GM18526 (cell line): ENCODE data around the gene FXYD3.

Source experiments
- POLR2A ChIP-seq: IDR thresholded peaks from 3 replicates; pipeline ENCODE4 v1.6.1; 2011; ENCODE audit not compliant: insufficient read length; ENCODE audit errors: extremely low read depth

FXYD3 gene

DNA sequence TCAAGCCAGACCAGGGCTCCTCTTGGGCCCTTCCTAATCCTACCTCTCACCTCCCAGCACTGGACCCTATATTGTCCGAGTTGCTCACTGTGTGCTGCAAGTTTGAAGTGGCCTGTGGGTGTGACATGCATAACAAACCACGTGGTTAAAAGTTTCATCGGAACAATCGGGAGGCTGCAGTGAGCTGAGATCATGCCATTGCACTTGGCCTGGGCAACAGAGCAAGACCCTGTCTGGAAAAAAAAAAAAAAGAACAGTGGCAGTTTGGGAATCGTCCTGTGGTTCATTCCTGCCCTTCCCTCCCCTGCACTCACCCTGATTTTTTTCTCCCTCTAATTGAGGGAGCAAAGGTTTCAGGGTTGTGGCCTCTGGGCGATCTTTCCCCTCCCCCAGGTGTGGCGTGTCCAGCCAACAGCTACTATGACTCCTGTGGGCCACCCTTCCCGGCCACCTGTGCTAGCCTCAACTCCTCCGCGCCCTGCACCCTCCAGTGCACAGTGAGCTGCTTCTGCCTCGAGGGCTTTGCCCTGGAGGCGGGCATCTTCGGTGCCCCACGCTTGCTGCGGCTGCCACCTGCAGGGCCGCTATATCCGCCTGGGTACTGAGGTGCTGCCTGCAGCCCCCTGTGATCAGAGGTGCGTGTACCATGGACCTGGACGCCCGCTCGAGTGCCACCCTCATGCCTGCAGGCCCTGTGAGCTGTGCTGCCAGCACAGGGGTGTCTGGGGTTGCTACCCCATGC is 16.3 kb upstream of the FXYD3 start:
- no peak for TF ChIP-seq POLR2A

DNA sequence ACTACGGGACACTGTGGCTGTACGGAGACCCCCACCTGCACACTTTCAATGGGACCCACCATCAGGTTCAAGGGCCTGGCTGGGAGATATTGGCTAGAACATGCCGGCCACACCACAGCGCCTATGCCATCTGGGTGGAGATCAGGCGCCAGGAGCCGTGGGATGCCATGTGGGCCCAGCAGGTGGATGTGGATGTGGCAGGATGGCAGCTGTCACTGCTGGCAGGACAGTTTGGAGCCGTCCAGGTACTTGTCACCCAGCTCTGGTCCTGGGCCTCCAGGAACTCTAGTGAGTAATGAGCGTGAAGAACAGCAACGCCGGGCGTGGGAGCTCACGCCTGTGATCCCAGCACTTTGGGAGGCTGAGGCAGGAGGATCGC is 15.7 kb upstream of the FXYD3 start:
- no peak for TF ChIP-seq POLR2A

DNA sequence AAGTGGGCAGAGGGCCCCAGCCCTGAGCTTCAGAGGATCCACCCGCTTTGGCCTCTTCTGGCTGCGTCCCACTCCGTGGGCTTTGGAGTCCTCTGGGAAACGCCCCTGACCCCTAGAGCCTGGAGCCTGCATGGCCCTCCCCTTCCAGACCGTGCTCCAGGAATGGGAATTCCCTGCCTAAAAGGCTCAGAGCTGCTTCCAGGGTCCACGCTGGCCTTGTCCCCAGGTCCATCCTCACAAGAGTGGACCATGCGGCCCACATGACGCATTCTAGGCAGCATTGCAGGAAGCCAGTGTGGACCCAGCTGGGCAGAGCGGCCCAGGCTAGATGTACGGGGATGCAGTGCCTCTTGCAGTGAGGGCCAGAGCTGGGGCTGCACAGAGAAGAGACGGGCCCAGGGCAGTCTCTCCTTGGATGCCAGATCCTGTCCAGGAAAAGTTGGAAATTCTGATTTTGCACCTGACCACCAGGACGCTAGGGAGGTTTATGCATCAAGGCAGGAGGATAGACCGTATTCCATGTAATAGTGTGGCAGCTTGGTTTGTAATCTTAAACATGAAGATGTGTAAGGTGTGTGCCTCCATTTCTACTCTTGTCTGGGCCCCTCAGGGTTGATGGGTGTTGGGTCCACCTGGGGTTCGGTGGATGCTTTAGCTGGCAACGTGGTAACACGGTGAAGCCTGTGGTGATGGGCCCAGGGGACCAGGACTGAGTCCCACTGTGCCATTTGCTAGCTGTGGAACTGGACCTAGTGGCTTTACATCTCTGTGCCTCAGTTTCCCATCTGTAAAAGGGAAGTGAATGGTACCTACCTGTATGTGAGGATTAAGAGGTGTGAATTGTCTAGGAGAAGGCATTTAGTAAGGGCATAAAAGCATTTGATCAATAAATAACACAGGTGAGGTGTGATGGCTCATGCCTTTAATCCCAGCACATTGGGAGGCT is 14.8 kb upstream of the FXYD3 start:
- TF ChIP-seq POLR2A: no peak

DNA sequence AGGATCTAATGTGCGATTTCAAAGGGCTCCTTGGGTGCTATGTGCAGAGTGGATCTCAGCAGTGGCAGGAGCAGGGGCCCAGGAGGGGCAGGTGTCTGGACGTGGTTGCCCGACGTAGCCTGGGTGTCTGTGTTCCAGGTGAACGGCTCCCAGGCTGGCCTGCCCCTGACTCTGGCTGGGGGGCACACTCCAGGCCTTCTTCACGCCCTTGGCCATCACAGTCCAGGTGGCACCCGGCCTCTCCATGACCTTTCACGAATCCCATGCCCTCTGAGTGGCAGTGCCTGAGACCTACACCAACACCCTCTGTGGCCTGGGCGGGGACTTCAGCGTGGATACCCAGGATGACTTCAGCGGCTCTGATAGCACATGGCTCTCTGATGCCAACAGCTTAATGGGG is 11.3 kb upstream of the FXYD3 start:
- no peak for TF ChIP-seq POLR2A

DNA sequence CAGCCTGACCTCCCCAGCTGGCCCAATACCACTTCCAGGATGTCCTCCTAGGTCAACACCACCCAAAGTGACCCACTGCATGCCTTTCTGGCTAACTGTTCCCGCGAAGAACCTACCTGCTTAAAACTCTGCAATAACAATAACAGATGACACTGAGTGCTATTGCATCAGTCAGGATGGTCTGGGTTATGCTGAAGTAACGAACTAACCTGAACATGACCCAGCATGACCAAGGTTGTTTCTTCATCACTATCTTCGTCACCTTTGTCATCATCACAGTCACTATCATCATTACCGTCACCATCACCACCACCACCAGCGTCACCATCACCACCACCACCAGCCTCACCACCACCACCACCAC is 10.6 kb upstream of the FXYD3 start:
- no peak for TF ChIP-seq POLR2A

DNA sequence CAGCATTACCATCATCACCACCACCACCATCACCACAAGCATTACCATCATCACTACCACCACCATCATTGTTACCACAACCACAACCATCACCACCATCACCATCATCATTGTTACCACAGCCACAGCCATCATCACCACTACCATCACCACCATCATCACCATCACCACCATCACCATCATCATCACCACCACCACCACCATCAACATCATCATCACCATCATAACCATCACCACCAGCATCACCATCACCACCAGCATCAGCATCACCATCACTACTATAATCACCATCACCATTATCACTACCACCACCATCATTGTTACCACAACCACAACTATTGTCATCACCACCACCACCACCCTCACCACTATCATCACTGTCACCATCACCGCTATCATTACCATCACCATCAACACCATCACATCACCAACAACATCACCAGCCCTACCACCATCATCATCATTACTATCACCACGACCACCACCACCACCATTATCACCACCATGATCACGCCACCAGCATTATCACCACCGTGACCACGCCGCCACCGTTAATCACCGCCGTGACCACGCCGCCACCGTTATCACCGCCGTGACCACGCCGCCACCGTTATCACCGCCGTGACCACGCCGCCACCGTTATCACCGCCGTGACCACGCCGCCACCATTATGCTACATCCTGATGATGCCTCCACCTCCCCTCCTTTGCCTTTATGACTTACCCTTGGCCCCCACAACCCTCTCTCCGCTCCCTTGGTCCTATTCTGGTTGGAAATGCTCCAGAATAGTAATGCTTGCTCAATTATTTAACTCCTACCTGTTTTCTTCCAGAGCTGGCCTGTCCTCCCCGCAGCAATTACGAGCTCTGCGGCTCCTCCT is 10.0 kb upstream of the FXYD3 start:
- TF ChIP-seq POLR2A: no peak

DNA sequence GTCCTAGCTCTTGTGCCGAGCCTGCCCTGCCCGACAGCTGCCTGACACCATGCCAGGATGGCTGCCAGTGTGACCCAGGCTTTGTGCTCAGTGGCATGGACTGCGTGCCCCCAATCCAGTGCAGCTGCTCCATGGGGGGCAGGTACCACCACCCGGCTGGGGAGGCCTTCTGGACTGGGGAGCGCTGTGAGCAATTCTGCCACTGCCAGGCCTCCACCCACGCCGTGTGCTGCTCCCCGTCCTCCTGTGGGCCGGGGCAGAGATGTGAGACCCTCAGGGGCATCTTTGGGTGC is 9.4 kb upstream of the FXYD3 start:
- no peak for TF ChIP-seq POLR2A

DNA sequence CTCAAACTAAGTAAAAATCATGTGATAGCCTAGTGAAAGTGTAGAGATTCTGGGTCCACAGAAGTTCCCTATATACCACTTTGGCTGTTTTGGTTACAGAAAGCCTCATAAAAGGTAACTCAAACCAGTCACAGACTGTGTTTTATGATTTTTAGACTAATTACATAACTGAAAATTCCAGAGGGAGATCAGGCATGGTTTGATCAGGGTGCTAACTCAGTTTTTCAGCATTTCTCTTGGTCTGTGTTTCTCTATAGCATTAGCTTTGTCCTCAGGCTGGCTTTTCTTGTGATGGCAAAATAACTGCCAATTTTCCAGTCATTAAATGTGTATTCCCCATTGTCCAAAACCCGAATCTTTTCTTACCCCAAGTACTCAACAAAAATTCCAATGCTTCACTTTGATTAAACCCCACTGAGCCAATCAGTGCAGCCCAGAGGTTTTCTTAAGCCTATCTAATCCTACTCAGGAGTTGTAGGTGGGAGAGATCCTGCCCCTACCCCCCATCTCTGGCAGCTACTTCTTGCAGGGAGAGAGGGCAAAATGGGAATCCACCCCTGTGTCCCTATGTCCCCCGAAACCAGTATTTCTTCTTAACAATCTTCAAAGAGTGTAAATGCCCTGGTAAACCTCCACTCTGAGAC is 8.6 kb upstream of the FXYD3 start:
- no peak for TF ChIP-seq POLR2A

DNA sequence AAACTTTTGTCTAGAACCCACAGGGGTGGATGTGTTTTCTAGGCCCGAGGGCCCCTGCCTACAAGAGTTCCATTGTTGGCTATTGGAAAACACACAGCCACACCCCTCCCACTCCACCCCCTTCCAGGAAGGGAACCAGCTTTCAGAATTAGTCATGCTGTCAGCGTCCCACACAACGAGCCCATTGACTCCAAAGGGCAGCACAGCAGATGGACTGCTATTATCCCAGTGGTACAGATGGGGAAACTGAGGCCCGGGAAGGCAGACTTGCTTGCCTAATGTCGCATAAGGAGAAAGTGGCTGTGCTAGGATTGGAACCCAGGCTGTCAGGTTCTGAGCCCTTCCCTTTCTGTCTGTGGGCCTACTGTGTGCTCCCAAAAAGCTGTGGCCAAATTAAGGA is 8.1 kb upstream of the FXYD3 start:
- no peak for TF ChIP-seq POLR2A

DNA sequence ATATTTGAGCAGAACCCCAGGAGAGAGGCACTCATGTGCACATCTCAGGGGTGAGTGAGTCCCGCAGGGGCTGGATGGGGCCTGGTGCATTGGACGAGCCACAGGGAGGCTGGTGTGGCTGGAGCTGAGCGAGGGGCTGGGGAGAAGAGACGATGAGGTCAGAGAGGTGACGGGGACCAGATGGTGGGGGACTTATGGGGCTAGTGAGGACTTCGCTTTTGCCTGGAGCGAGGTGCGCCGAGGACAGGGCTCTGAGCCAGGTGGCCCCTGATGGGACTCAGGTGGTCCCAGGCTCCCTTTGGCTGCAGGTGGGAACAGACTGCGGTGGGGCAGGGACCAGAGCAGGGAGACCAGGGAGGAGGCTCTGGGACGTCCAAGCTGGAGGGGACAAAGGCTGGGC is 6.9 kb upstream of the FXYD3 start:
- no peak for TF ChIP-seq POLR2A

DNA sequence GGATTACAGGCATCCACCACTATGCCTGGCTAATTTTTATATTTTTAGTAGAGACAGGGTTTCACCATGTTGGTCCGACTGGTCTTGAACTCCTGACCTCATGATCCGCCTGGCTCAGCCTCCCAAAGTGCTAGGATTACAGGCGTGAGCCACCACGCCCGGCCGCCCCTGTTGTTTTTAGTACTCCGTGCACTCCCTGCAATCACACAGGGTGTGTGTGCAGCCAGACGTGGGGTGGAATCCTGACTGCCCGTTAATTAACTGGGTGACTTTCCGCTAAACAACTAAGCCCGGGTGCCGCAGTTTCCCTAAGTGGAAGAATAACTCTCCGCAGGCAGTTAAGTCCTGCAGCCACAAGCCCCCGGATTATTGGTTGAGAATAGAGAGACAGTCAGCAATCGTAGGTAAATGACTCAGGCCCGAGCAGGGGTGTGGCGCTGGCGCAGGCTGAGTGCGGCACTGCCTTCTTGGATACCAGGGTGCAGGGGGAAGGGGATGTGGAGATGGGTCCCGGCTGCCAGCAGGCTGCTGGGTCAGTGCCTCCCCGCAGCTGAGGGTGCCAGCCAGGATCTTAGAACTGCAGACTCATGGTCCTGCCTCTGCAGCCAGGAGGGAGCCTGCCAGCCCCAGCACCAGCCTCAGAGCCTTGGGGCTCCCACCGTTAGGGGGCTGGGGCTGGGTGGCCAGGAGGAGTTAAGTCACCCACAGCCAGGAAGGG is 6.1 kb upstream of the FXYD3 start:
- no peak for TF ChIP-seq POLR2A

DNA sequence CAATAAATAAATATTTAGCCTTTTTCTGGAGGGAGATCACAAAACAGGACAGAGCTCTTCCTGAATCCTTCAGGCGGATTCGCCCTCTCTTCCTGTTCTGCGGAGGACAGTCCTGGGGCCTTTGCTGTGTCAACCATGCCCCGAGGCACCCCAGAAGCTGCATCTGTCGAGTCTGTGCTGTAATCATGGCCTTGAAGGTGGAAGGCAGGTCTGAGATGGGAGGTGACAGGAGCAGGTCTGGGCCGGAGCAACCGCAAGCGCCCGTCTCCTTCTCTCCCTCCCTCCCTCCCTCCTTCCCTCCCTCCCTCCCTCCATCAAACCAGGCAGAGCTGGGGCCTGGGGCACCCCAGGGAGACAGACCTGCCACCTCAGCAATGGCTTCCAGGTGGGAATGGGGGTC is 4.6 kb upstream of the FXYD3 start:
- no peak for TF ChIP-seq POLR2A

DNA sequence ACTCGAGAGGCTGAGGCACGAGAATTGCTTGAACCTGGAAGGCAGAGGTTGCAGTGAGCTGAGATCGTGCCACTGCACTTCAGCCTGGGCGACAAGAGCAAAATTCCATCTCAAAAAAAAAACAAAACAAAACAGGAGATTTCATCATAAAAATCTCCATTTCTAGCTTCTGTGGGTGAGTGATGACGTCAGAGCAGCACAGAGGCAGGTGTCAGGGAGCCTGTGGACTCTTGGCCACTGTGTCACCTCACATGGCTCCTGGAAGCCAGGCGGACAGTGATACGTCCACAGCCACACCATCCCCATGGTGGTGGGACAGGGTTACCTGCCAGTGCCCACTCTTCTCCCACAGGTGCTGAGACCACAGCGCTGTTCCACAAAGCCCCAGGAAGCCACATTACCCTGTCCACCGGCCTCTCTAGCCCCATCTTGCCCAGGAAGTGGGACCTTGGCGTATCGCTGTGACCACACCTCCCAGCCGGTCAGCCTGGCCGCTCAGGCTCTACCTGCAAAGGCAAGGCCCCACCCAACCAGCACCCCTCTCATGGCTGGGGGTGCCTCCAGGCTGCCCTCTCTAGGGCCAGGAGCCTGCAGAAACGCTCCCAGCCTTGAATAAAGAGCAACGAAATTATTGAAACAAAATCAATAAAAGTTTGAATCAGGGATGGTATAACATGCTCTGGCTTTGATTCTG is 2.5 kb upstream of the FXYD3 start:
- no peak for TF ChIP-seq POLR2A
